Measurements from ENCODE around the gene CANT1.

DNA sequence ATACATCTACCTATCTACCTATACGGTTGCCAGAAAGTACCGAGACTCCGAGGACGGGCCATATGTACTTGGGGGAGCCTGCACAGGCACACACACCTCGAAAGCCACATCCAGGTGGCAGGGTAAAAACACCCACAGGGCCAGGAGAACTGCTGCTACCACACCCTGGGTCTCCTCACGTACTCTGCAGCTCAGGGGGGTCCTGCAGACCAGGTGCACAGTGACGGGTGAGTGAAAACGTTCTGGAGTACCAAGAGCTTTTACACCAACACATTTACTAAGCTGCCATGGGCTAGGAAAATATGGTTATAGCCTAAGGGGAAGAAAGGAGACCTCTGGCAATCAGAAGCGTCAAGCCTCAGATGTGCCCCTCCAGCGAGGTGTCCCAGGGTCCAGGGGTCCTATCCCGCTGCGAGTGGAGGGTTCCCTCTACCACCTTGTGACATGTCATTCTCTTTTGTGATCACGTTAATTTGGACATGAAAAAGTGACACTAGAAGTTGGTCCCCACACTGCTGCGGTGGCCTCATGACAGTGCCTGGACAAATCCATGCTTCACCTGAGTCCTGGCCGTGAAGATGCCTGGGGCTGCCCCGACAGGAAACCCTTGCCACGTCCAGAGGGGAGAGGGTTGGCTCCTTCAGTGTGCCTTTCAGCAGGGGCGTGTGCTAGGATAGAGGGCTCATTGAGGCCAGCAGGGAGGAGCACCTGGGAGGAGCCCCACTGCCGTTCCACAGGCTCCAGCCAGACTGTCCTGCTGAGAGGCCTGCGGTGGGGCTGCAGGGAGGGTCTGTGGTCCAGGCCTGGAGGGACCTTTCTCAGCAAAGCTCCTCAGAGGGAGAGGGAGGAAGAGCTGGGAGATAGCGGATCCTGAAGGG lies 1.8 kb downstream of the CANT1 start:
- TF ChIP-seq POLR2A (IDR thresholded peaks at IDR 0.05; ENCODE audit: low read depth) (no peak), POLR2AphosphoS5 (IDR thresholded peaks at IDR 0.05) (no peak)

Measured in esophagus muscularis mucosa (tissue), 2 donors.